OCI-LY3 (cell line): ENCODE data around the gene LGI4.

ENCODE experiments used
- EZH2phosphoT487 ChIP-seq: fragments of 200-600 bp; shearing (Covaris generic); IDR thresholded peaks from 2 replicates; pipeline ENCODE4 v1.6.1; 2018; ENCODE audit warnings: antibody characterized with exemption, mixed run types, low read depth
- TF ChIP-seq, protein P1 (sequence below): fragments of 200-600, 300-600 bp; sonication (generic); IDR thresholded peaks from 2 replicates; pipeline ENCODE4 v1.5.1; 2014; ENCODE audit warnings: antibody characterized with exemption, low read length, low read depth

- TF ChIP-seq, protein P1, sequence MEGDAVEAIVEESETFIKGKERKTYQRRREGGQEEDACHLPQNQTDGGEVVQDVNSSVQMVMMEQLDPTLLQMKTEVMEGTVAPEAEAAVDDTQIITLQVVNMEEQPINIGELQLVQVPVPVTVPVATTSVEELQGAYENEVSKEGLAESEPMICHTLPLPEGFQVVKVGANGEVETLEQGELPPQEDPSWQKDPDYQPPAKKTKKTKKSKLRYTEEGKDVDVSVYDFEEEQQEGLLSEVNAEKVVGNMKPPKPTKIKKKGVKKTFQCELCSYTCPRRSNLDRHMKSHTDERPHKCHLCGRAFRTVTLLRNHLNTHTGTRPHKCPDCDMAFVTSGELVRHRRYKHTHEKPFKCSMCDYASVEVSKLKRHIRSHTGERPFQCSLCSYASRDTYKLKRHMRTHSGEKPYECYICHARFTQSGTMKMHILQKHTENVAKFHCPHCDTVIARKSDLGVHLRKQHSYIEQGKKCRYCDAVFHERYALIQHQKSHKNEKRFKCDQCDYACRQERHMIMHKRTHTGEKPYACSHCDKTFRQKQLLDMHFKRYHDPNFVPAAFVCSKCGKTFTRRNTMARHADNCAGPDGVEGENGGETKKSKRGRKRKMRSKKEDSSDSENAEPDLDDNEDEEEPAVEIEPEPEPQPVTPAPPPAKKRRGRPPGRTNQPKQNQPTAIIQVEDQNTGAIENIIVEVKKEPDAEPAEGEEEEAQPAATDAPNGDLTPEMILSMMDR: no peak
- no peak for TF ChIP-seq EZH2phosphoT487
Observed at GRCh38 chr19:35099897-35100275, 35.0 kb downstream of the LGI4 start.
